ENCODE measurements around the gene PIP4P1.
A peak's percentile ranks its signal among the peaks of the same experiment; 100 is the strongest.
"Not testable (repeated sequence)": the region's sequence is repeated elsewhere in the genome, so short reads cannot be mapped to it uniquely, and the experiment has no call there.

PIP4P1 gene

GRCh38 chr14:20461225-20462141, at the start of gene PIP4P1:
TSS of gene PIP4P1 (minus strand) at chr14:20461434. CDS start at chr14:20461325, 109 bp downstream.
- no peak for TF ChIP-seq CTCF (IDR thresholded peaks at IDR 0.05; ENCODE audit: extremely low read depth, insufficient read depth, missing control alignments)
- peak; percentile 94 for DNase-seq (ENCODE audit: low spot score)
- in situ Hi-C loops (cut with MboI; ENCODE audit: low pct_unique_long_range_greater_than_20kb, low sequenced_read_pairs, unreplicated experiment), result loop anchor here (10.0 kb wide), 1 partner anchor 127 kb away; the partner anchor contains the start of gene CCNB1IP1

GRCh38 chr14:20508367-20508766, 47.1 kb upstream of the PIP4P1 start:
- in situ Hi-C loops (cut with MboI; ENCODE audit: low pct_unique_long_range_greater_than_20kb, low sequenced_read_pairs, unreplicated experiment), result no loop called here
- peak; percentile 35 for DNase-seq (ENCODE audit: low spot score)
- TF ChIP-seq CTCF (IDR thresholded peaks at IDR 0.05; ENCODE audit: extremely low read depth, insufficient read depth, missing control alignments), result no peak

- DNase-seq (ENCODE audit: low spot score); in situ Hi-C loops (cut with MboI; ENCODE audit: low pct_unique_long_range_greater_than_20kb, low sequenced_read_pairs, unreplicated experiment): not testable (repeated sequence)
These were observed 46.3 kb upstream of the PIP4P1 start for GRCh38 chr14:20507537-20507936.

GRCh38 chr14:20506752-20507151, 45.5 kb upstream of the PIP4P1 start:
- in situ Hi-C loops (cut with MboI; ENCODE audit: low pct_unique_long_range_greater_than_20kb, low sequenced_read_pairs, unreplicated experiment); DNase-seq (ENCODE audit: low spot score): not testable (repeated sequence)

- DNase-seq (ENCODE audit: low spot score); in situ Hi-C loops (cut with MboI; ENCODE audit: low pct_unique_long_range_greater_than_20kb, low sequenced_read_pairs, unreplicated experiment): not testable (repeated sequence)
These were observed 45.0 kb upstream of the PIP4P1 start for GRCh38 chr14:20506276-20506675.

GRCh38 chr14:20503898-20504297, 42.7 kb upstream of the PIP4P1 start:
- in situ Hi-C loops (cut with MboI; ENCODE audit: low pct_unique_long_range_greater_than_20kb, low sequenced_read_pairs, unreplicated experiment), result no loop called here
- DNase-seq (ENCODE audit: low spot score), result no peak
- TF ChIP-seq CTCF (IDR thresholded peaks at IDR 0.05; ENCODE audit: extremely low read depth, insufficient read depth, missing control alignments), result no peak

GRCh38 chr14:20501346-20501745, 40.1 kb upstream of the PIP4P1 start:
- in situ Hi-C loops (cut with MboI; ENCODE audit: low pct_unique_long_range_greater_than_20kb, low sequenced_read_pairs, unreplicated experiment), result no loop called here
- no peak for DNase-seq (ENCODE audit: low spot score)
- TF ChIP-seq CTCF (IDR thresholded peaks at IDR 0.05; ENCODE audit: extremely low read depth, insufficient read depth, missing control alignments), result no peak

GRCh38 chr14:20499881-20500280, 38.6 kb upstream of the PIP4P1 start:
- in situ Hi-C loops (cut with MboI; ENCODE audit: low pct_unique_long_range_greater_than_20kb, low sequenced_read_pairs, unreplicated experiment), result no loop called here
- DNase-seq (ENCODE audit: low spot score), result no peak
- TF ChIP-seq CTCF (IDR thresholded peaks at IDR 0.05; ENCODE audit: extremely low read depth, insufficient read depth, missing control alignments), result no peak

Data from GM13977 (cell line).